HepG2 (cell line): ENCODE measurements around the gene LZTR1. TPM values are rescaled to one million over a fixed set of nuclear protein-coding genes. Genes with fewer than 3 reads are reported as not detected.

Experiments
- CEBPG ChIP-seq: IDR thresholded peaks from 2 replicates; pipeline ENCODE4 v1.6.1; 2016
- DR1 ChIP-seq: sonication (generic); formaldehyde crosslinking; IDR thresholded peaks from 2 replicates; pipeline ENCODE4 v1.8.0; 2021; ENCODE audit warnings: mild to moderate bottlenecking, missing genetic modification reagents, inconsistent platforms
- FOXO1 ChIP-seq: sonication (generic); formaldehyde crosslinking; IDR thresholded peaks from 2 replicates; pipeline ENCODE4 v1.4.0; 2020; ENCODE audit warnings: missing genetic modification reagents
- MAF1 ChIP-seq: sonication (generic); formaldehyde crosslinking; IDR thresholded peaks from 2 replicates; pipeline ENCODE4 v1.5.0; 2020; ENCODE audit warnings: missing genetic modification reagents, borderline replicate concordance
- MXI1 ChIP-seq: IDR thresholded peaks from 3 replicates; pipeline ENCODE4 v1.6.1; 2012; ENCODE audit warnings: low read depth, low read length, inconsistent platforms, borderline replicate concordance
- NAIF1 ChIP-seq: sonication (generic); formaldehyde crosslinking; IDR thresholded peaks from 2 replicates; pipeline ENCODE4 v1.5.0; 2020; ENCODE audit warnings: mild to moderate bottlenecking, missing genetic modification reagents, borderline replicate concordance
- SSRP1 ChIP-seq: IDR thresholded peaks from 2 replicates; pipeline ENCODE4 v1.6.1; 2016; ENCODE audit warnings: control low read depth
- TBP ChIP-seq: sonication (generic); formaldehyde crosslinking; IDR thresholded peaks from 2 replicates; pipeline ENCODE4 v1.5.0; 2020; ENCODE audit warnings: missing genetic modification reagents
- TEAD2 ChIP-seq: sonication (generic); formaldehyde crosslinking; IDR thresholded peaks from 2 replicates; pipeline ENCODE4 v1.9.0; 2021; ENCODE audit warnings: missing genetic modification reagents
- TMF1 ChIP-seq: sonication (generic); formaldehyde crosslinking; IDR thresholded peaks from 2 replicates; pipeline ENCODE4 v1.8.1; 2022; ENCODE audit warnings: low read depth, missing genetic modification reagents
- ZBTB8A ChIP-seq: sonication (generic); formaldehyde crosslinking; IDR thresholded peaks from 2 replicates; pipeline ENCODE4 v1.4.0; 2020; ENCODE audit warnings: mild to moderate bottlenecking, low read depth, missing genetic modification reagents, borderline replicate concordance
- ZFP1 ChIP-seq: IDR thresholded peaks from 2 replicates; pipeline ENCODE4 v1.6.1; 2016
- ZNF121 ChIP-seq: sonication (generic); formaldehyde crosslinking; IDR thresholded peaks from 2 replicates; pipeline ENCODE4 v1.5.0; 2020; ENCODE audit warnings: mild to moderate bottlenecking, missing genetic modification reagents
- ZNF225 ChIP-seq: sonication (generic); formaldehyde crosslinking; IDR thresholded peaks from 2 replicates; pipeline ENCODE4 v1.4.0; 2020; ENCODE audit warnings: mild to moderate bottlenecking, missing genetic modification reagents
- ZNF263 ChIP-seq: sonication (generic); formaldehyde crosslinking; IDR thresholded peaks from 2 replicates; pipeline ENCODE4 v1.4.0; 2020; ENCODE audit warnings: missing genetic modification reagents
- ZNF7 ChIP-seq: IDR thresholded peaks from 2 replicates; pipeline ENCODE4 v1.6.1; 2016; ENCODE audit warnings: missing biosample characterization, missing genetic modification reagents
- polyA plus RNA-seq, 8 experiments: library from polyadenylated mRNA; depleted of rRNA in 3 of 8; stranded (reverse) in 7 of 8; unstranded in 1 of 8; fragments of >200 nt; fragmentation: Illumina TruSeq in 4 of 8; extraction: Trizol in 4 of 8; gene quantifications; 2 replicates each; pipeline versions ENCODE4 v1.2.1 to v1.2.3, GENCODE V29; 2011 to 2016; ENCODE audit warnings: low read depth in 4 of 8, missing spikeins in 1 of 8, mixed read lengths in 1 of 8; ENCODE audit not compliant: insufficient read depth in 1 of 8
- total RNA-seq, 5 experiments: library from RNA; depleted of rRNA; stranded (reverse); fragments of >200 nt; fragmentation: Illumina TruSeq; extraction: Trizol; gene quantifications; 2 replicates each; pipeline ENCODE4 v1.2.3, GENCODE V29; 2016; ENCODE audit warnings: low read depth in 1 of 5
- TF ChIP-seq, protein P1 (sequence below): sonication (generic); formaldehyde crosslinking; IDR thresholded peaks from 2 replicates; pipeline ENCODE4 v1.8.0; 2022; ENCODE audit warnings: low read depth, missing genetic modification reagents
- TF ChIP-seq, protein P2 (sequence below): IDR thresholded peaks from 2 replicates; pipeline ENCODE4 v1.6.1; 2016; ENCODE audit warnings: low read depth, missing genetic modification reagents, missing compliant biosample characterization
- TF ChIP-seq, protein P3 (sequence below): sonication (generic); formaldehyde crosslinking; conservative IDR thresholded peaks from 2 replicates; pipeline ENCODE4 v1.4.0; 2020; ENCODE audit warnings: mild to moderate bottlenecking, missing genetic modification reagents, moderate library complexity
- TF ChIP-seq, protein P4 (sequence below): sonication (generic); formaldehyde crosslinking; conservative IDR thresholded peaks from 2 replicates; pipeline ENCODE4 v1.8.0; 2022; ENCODE audit warnings: missing genetic modification reagents

Gene LZTR1
- total and polyA plus RNA-seq, 2 of the 13 experiments (the other 11 are each of a cell fraction or from before 2014, with no cell fraction given): 21.8 to 22.4 TPM

DNA sequence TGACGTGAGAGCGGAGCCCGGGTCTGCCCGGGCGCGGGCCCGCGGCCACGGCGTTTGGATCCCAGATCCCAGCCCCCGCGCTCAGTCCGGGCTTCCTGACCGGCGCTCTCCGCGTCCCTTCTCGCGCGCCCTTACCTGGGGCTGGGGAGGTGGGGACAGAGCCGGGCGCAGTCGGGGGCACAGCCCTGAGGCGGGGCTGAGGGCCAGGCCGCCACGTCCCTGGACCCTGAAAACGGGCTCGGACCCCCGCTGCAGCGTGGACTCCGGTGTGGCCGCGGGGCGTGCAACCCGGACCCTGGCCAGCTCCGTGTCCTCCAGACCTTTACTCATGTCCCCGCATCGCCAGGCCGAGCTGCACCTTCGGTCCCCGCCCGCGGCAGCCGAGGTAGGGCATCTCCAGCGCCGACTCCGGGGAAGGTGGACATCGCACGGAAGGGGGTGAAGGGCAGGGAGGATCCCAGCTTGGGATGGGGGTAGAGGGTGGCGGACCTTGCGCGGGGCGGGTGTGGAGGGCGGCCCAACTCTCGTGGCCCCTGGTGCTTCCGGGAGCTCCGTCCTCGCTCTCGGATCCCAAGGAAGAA, 24.9 kb upstream of the LZTR1 start (continued):
- TF ChIP-seq, protein P1, sequence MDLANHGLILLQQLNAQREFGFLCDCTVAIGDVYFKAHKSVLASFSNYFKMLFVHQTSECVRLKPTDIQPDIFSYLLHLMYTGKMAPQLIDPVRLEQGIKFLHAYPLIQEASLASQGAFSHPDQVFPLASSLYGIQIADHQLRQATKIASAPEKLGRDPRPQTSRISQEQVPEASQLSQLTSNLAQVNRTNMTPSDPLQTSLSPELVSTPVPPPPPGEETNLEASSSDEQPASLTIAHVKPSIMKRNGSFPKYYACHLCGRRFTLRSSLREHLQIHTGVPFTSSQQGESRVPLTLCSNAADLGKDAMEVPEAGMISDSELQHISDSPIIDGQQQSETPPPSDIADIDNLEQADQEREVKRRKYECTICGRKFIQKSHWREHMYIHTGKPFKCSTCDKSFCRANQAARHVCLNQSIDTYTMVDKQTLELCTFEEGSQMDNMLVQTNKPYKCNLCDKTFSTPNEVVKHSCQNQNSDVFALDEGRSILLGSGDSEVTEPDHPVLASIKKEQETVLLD (CRISPR knock-in tag): 0 out of 2 replicates have a peak, but pooled peaks have one; percentile 21
- TF ChIP-seq ZNF7 (CRISPR knock-in tag): no peak
- TF ChIP-seq MAF1: peak; percentile 41
- TF ChIP-seq, protein P2, sequence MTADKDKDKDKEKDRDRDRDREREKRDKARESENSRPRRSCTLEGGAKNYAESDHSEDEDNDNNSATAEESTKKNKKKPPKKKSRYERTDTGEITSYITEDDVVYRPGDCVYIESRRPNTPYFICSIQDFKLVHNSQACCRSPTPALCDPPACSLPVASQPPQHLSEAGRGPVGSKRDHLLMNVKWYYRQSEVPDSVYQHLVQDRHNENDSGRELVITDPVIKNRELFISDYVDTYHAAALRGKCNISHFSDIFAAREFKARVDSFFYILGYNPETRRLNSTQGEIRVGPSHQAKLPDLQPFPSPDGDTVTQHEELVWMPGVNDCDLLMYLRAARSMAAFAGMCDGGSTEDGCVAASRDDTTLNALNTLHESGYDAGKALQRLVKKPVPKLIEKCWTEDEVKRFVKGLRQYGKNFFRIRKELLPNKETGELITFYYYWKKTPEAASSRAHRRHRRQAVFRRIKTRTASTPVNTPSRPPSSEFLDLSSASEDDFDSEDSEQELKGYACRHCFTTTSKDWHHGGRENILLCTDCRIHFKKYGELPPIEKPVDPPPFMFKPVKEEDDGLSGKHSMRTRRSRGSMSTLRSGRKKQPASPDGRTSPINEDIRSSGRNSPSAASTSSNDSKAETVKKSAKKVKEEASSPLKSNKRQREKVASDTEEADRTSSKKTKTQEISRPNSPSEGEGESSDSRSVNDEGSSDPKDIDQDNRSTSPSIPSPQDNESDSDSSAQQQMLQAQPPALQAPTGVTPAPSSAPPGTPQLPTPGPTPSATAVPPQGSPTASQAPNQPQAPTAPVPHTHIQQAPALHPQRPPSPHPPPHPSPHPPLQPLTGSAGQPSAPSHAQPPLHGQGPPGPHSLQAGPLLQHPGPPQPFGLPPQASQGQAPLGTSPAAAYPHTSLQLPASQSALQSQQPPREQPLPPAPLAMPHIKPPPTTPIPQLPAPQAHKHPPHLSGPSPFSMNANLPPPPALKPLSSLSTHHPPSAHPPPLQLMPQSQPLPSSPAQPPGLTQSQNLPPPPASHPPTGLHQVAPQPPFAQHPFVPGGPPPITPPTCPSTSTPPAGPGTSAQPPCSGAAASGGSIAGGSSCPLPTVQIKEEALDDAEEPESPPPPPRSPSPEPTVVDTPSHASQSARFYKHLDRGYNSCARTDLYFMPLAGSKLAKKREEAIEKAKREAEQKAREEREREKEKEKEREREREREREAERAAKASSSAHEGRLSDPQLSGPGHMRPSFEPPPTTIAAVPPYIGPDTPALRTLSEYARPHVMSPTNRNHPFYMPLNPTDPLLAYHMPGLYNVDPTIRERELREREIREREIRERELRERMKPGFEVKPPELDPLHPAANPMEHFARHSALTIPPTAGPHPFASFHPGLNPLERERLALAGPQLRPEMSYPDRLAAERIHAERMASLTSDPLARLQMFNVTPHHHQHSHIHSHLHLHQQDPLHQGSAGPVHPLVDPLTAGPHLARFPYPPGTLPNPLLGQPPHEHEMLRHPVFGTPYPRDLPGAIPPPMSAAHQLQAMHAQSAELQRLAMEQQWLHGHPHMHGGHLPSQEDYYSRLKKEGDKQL (CRISPR knock-in tag): no peak
- no peak for TF ChIP-seq ZNF121 (CRISPR knock-in tag)
- no peak for TF ChIP-seq CEBPG
- no peak for TF ChIP-seq SSRP1 (CRISPR knock-in tag)
- peak; percentile 57; the same call in 1 of the 2 replicates for TF ChIP-seq ZNF225 (CRISPR knock-in tag)
- TF ChIP-seq, protein P3, sequence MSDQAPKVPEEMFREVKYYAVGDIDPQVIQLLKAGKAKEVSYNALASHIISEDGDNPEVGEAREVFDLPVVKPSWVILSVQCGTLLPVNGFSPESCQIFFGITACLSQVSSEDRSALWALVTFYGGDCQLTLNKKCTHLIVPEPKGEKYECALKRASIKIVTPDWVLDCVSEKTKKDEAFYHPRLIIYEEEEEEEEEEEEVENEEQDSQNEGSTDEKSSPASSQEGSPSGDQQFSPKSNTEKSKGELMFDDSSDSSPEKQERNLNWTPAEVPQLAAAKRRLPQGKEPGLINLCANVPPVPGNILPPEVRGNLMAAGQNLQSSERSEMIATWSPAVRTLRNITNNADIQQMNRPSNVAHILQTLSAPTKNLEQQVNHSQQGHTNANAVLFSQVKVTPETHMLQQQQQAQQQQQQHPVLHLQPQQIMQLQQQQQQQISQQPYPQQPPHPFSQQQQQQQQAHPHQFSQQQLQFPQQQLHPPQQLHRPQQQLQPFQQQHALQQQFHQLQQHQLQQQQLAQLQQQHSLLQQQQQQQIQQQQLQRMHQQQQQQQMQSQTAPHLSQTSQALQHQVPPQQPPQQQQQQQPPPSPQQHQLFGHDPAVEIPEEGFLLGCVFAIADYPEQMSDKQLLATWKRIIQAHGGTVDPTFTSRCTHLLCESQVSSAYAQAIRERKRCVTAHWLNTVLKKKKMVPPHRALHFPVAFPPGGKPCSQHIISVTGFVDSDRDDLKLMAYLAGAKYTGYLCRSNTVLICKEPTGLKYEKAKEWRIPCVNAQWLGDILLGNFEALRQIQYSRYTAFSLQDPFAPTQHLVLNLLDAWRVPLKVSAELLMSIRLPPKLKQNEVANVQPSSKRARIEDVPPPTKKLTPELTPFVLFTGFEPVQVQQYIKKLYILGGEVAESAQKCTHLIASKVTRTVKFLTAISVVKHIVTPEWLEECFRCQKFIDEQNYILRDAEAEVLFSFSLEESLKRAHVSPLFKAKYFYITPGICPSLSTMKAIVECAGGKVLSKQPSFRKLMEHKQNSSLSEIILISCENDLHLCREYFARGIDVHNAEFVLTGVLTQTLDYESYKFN: peak; percentile 37
- TF ChIP-seq MXI1: no peak
- TF ChIP-seq TEAD2 (CRISPR knock-in tag): no peak
- no peak for TF ChIP-seq TMF1
- no peak; the same call in 1 of the 2 replicates for TF ChIP-seq FOXO1
- TF ChIP-seq, protein P4, sequence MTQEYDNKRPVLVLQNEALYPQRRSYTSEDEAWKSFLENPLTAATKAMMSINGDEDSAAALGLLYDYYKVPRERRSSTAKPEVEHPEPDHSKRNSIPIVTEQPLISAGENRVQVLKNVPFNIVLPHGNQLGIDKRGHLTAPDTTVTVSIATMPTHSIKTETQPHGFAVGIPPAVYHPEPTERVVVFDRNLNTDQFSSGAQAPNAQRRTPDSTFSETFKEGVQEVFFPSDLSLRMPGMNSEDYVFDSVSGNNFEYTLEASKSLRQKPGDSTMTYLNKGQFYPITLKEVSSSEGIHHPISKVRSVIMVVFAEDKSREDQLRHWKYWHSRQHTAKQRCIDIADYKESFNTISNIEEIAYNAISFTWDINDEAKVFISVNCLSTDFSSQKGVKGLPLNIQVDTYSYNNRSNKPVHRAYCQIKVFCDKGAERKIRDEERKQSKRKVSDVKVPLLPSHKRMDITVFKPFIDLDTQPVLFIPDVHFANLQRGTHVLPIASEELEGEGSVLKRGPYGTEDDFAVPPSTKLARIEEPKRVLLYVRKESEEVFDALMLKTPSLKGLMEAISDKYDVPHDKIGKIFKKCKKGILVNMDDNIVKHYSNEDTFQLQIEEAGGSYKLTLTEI (CRISPR knock-in tag): no peak
- TF ChIP-seq ZNF263 (CRISPR knock-in tag): no peak
- TF ChIP-seq ZFP1 (CRISPR knock-in tag): no peak
- TF ChIP-seq TBP: no peak
- no peak; the same call in 1 of the 2 replicates for TF ChIP-seq NAIF1
- no peak for TF ChIP-seq DR1 (CRISPR knock-in tag)
- TF ChIP-seq ZBTB8A (CRISPR knock-in tag): no peak
